UCSD-AML1 (cell line): ENCODE results near the gene CECR2.

Source experiments
- DNase-seq: peaks from one replicate; lab custom pipeline; 2025; ENCODE audit not compliant: unreplicated experiment; lab: John Stamatoyannopoulos, UW

CECR2 gene

DNA sequence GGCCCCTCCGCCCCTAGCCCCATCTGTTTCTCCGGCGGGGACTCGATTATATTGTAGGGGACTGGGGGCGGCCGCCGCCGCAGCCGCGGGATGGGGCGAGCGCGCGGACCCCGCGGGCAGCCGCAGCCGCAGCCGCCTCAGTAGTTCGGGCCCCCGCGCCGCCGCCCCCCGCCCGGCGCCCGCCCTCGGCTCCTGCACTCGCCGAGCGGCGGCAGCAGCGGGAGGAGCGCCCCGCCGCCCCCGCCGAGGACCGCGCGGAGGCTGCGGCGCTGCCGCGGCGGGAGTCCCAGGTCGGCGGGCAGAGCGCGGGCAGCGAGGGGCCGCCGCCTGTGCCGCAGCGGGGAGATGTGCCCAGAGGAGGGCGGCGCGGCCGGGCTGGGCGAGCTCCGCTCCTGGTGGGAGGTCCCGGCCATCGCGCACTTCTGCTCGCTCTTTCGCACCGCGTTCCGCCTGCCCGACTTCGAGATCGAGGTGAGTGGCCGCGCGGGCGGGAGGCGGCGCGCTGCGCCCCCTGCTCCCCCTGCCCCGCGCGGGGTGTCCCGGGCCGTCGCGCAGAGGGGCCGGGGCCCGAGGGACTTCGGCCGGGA, at the start of gene CECR2:
Gene CECR2 (plus strand): TSS at position 22 of the 587 bp plus-strand sequence. CDS start 324 bp downstream, at position 346.
- no peak for DNase-seq

- DNase-seq = no peak
Observed at GRCh38 chr22:17319546-17319945, 49.7 kb upstream of the CECR2 start.

DNA sequence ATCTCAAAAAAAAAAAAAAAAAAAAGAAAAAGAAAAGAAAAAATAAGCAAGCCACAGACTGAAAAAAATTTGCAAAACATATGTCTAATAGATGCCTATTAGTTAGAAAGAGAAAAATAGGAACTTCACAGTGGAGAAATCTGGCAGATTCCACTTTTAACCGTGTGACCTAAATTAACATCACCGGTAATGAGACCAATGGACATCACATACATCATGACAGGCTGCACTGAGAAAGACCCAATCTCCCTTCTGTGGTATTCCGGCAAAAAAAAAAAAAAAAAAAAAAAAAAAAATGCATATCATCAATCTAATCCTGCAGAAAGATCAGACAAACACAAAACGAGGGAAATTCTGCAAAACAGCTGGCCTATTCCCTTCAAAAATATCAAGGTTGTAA, 46.7 kb upstream of the CECR2 start:
- no peak for DNase-seq

GRCh38 chr22:17331690-17332089, 37.6 kb upstream of the CECR2 start:
- DNase-seq = no peak

DNA sequence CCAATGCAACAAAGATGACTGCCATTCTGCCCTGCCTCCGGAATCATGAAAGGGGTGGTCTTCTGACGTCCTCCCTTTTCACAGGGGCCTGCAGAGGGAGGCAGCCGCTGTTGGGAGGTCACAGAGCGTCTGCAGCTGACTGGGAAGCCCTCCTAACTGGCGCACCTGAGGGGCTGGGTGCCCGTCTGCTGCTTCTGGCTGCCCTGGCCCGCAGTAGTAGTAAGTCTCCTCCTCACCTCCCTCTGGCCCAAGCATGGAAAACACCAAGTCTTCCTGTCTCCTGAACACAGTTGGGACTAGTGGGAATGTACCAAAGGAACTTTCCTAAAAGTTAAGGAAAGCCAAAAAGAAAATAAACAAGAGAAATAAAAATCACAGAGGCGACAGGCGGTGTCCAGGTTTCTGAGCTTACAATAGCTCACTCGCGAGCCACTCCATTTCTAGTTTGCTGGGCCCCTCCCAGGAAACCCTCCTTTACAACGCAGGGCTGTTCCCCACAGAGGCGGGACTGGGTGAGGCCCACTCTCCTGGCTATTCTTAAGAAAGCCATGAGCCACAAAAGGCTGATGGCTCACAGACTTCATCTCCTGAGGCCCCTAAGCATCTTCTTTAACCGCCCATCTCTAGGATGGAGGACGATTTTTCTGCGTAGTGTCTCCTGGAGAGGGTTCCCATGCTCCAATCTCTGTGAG, 37.0 kb upstream of the CECR2 start:
- DNase-seq = no peak

DNA sequence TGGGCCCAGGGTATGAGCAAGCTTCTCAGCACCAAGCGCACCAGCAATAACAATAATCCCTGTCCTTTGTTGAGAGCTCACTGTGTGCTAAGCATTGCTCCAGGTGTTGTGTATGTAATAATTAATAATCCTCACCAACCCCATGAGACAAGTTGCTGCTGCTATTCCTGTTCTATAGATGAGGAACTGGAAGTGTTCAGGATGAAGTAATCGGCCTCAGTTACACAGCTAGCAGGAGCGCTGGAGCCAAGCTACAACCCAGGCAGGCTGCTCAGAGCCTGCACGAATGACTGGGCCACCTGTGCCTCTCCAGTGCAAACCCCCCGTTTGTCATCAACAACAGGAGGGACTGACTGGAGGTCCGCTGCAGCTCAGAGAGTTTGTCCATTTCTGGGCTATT, 35.2 kb upstream of the CECR2 start:
- DNase-seq = no peak

DNA sequence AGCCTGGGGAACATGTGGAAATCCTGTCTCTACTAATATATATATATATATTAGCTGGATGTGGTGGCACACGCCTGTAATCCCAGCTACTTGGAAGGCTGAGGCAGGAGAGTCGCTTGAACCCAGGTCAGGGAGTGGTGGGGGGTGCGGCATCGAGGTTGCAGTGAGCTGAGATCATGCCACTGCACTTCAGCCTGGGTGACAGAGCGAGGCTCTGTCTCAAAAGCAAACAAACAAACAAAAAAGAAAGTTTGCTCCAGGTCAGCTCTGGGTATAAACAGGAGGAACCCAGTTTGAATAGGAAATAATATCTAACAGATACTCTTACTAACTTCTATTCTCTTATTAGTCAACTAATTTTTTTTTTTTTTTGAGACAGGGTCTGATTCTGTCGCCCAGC, 34.3 kb upstream of the CECR2 start:
- no peak for DNase-seq

- DNase-seq = no peak
Observed at GRCh38 chr22:17336061-17336460, 33.2 kb upstream of the CECR2 start.

- no peak for DNase-seq
Observed at GRCh38 chr22:17337639-17338038, 31.6 kb upstream of the CECR2 start.

DNA sequence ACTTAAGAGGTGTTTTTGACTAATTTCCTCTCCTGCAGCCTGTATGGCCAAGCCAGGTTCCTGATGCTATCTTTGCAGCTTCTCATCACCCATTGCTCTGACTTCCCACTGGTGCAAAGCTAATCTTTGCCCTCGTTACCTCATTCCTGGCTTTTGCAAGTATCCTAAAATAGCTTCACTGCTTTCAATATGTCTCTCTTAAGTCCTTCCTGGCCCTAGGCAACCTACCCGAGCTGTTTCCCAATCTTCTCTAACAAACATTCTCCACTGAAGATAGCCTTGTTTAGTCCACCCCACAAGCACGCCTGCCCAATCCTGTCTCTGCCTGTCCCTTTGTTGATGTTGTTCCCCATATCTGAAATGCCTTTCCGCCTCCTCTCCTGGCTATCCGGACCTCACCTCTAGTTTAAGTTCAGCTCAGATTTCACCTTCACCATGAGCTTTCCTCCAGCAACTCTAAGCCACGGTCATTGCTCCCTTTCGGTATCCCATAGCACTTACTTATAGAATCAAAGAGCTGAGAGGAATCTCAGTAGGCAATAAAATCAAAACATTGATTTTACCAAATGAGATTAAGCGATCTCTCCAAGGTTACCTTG, 30.1 kb upstream of the CECR2 start:
- no peak for DNase-seq

DNA sequence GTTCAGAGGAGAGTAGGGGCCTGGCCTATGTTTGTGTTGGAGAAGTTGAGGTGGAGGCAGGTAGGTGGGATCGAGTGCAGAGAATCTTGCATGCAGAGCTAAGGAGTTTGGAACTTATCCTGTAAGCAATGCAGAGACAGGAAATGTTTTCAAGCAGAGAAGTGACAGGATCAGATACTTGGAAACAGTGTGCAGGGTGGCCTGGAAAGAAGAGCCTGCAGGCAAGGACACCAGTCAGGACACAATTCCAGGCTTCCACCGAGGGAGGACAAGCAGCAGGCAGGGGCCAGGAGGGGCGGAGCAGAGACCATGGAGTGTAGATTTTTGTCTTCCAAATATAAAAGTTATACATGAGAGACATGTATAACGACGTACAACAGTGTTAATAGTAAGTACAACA, 26.9 kb upstream of the CECR2 start:
- DNase-seq = no peak

GRCh38 chr22:17343766-17344165, 25.5 kb upstream of the CECR2 start:
- DNase-seq = no peak

- DNase-seq = no peak
Observed at GRCh38 chr22:17346578-17346977, 22.7 kb upstream of the CECR2 start.

- no peak for DNase-seq
Observed at GRCh38 chr22:17347724-17348123, 21.5 kb upstream of the CECR2 start.

GRCh38 chr22:17348464-17349103, 20.7 kb upstream of the CECR2 start:
- no peak for DNase-seq

DNA sequence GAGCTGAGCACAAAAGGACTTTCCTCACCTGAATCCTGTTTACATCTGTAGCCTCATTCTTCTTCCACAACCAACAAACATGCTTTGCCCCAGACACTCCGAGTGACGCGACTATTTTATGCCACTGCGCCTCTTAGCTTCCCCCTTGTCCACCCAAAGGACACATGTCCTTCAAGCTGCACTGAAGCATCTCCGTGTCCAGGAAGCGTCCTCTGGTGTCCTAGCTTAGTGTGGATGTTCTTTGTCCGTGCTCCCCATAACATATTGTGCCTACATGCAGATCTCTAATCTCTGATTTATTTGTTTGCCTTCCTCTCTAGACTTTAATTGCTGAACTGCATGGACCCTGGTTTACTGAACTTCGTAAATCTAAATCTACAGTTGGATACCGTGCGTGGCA, 20.1 kb upstream of the CECR2 start:
- no peak for DNase-seq

- no peak for DNase-seq
Observed at GRCh38 chr22:17350292-17350691, 19.0 kb upstream of the CECR2 start.

GRCh38 chr22:17352798-17353197, 16.5 kb upstream of the CECR2 start:
- DNase-seq = no peak

DNA sequence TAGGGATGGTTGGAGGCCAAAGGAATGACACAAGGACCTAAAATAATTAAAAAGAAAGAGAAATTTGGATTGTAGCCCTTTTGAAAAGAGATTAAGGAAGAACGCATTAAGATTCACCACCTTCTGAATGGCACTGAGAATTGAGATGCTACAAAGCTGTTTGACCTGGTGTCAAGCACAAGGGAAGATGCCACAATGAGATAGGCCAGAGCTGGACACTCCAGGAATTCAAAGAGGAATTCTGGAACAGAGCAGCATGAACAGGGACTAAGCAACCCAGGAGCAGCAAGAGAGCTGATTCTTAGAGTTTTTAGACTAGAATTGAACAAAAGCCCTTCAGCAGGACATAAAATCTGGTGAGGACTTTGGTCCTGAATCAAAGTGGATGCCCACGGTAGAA, 11.6 kb upstream of the CECR2 start:
- DNase-seq = no peak

GRCh38 chr22:17358415-17358814, 10.8 kb upstream of the CECR2 start:
- DNase-seq = no peak

DNA sequence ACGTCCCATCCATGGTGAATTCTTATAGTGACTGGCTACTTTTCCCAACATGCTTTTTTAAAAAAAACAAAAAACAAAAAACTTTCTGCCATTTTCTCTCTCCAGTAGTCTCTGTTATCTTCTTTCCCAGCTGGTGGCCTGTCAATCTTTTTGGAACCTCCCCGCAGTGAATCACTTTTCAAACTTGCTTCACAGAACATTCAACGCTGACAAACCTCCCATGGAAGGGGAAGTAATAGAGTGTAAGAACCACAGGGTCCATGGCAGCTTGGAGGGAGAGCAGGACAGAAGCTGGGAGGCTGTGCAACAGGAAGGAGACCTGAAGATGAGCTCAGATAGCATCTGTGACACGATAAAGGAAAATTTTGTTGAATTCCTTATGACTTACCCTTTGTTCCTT, 9.8 kb upstream of the CECR2 start:
- DNase-seq = no peak

- no peak for DNase-seq
Observed at GRCh38 chr22:17366329-17366728, 2.9 kb upstream of the CECR2 start.
